Right renal cortex interstitium (tissue), 3 donors: ENCODE measurements around the gene RNASET2. TPM values are rescaled to one million over a fixed set of nuclear protein-coding genes. Genes with fewer than 3 reads are reported as not detected.
"Not testable (repeated sequence)": the region's sequence is repeated elsewhere in the genome, so short reads cannot be mapped to it uniquely, and the experiment has no call there.

Experiments
- DNase-seq, 3 donors: peaks; one replicate each; pipeline ENCODE4 v3.0.0-alpha.2; 2013; ENCODE audit warnings: low read depth in 3 of 3, low spot score in 2 of 3
- polyA plus RNA-seq, 3 donors: library from polyadenylated mRNA; unstranded; fragments of 120-200 nt; gene quantifications; one replicate each; pipeline ENCODE4 v1.2.1, GENCODE V29; 2013; ENCODE audit not compliant: insufficient read length in 3 of 3

The RNASET2 gene
- polyA plus RNA-seq, 3 donors, result 42.7 to 55.4 (median 50.7) TPM

GRCh38 chr6:166905505-166906134, 50.7 kb downstream of the RNASET2 start:
- no peak for DNase-seq

- DNase-seq, result no peak
These were observed 51.3 kb downstream of the RNASET2 start for GRCh38 chr6:166905013-166905412.

GRCh38 chr6:166904101-166904746, 52.1 kb downstream of the RNASET2 start:
- no peak for DNase-seq

GRCh38 chr6:166903500-166903899, 52.9 kb downstream of the RNASET2 start:
- no peak for DNase-seq

GRCh38 chr6:166903027-166903426, 53.3 kb downstream of the RNASET2 start:
- no peak for DNase-seq

GRCh38 chr6:166902211-166902755, 54.1 kb downstream of the RNASET2 start:
- no peak for DNase-seq

- DNase-seq, result no peak
These were observed 54.7 kb downstream of the RNASET2 start for GRCh38 chr6:166901626-166902025.

- no peak for DNase-seq
These were observed 55.3 kb downstream of the RNASET2 start for GRCh38 chr6:166900956-166901607.

GRCh38 chr6:166900130-166900708, 56.1 kb downstream of the RNASET2 start:
- no peak for DNase-seq

GRCh38 chr6:166898910-166899309, 57.4 kb downstream of the RNASET2 start:
- DNase-seq, result no peak

- DNase-seq, result not testable (repeated sequence)
These were observed 61.7 kb downstream of the RNASET2 start for GRCh38 chr6:166894614-166895013.

- not testable (repeated sequence) for DNase-seq
These were observed 63.9 kb downstream of the RNASET2 start for GRCh38 chr6:166892472-166892871.

GRCh38 chr6:166886773-166887172, 69.6 kb downstream of the RNASET2 start:
- not testable (repeated sequence) for DNase-seq

GRCh38 chr6:166884958-166885357, 71.4 kb downstream of the RNASET2 start:
- not testable (repeated sequence) for DNase-seq

- no peak for DNase-seq
These were observed 76.8 kb downstream of the RNASET2 start for GRCh38 chr6:166879594-166879993.

Other genes with a start within 250 kb of the RNASET2 start
- 10 to 100 TPM; 26.9 to 32.1 (median 27.4) TPM for gene CEP43, start 42.8 kb upstream of the RNASET2 start, polyA plus RNA-seq
- gene CCR6, start 166.5 kb upstream of the RNASET2 start, polyA plus RNA-seq, result under 1 TPM in 1 of 3 donors, not detected in 2; 0.12 TPM
- gene GPR31, start 201.4 kb upstream of the RNASET2 start, polyA plus RNA-seq, result not detected